ENCODE data around the gene ZP2.
"Not testable (repeated sequence)": the region's sequence is repeated elsewhere in the genome, so short reads cannot be mapped to it uniquely, and the experiment has no call there.

The ZP2 gene

GRCh38 chr16:21214086-21214485 is 2.7 kb upstream of the ZP2 start:
- DNase-seq = no peak

- no peak for DNase-seq
Observed at GRCh38 chr16:21208446-21209230, 2.7 kb downstream of the ZP2 start.

GRCh38 chr16:21206550-21206949 is 4.8 kb downstream of the ZP2 start:
- no peak for DNase-seq

GRCh38 chr16:21205303-21205702 is 6.1 kb downstream of the ZP2 start:
- DNase-seq = no peak

GRCh38 chr16:21203155-21203797 is 8.1 kb downstream of the ZP2 start:
- DNase-seq = no peak

- DNase-seq = no peak
Observed at GRCh38 chr16:21199607-21200218, 11.7 kb downstream of the ZP2 start.

- DNase-seq = no peak
Observed at GRCh38 chr16:21197621-21198020, 13.8 kb downstream of the ZP2 start.

GRCh38 chr16:21197112-21197511 is 14.3 kb downstream of the ZP2 start:
- DNase-seq = no peak

GRCh38 chr16:21195330-21195729 is 16.0 kb downstream of the ZP2 start:
- not testable (repeated sequence) for DNase-seq

GRCh38 chr16:21194771-21195301 is 16.5 kb downstream of the ZP2 start:
- DNase-seq = no peak

- no peak for DNase-seq
Observed at GRCh38 chr16:21192991-21193390, 18.4 kb downstream of the ZP2 start.

- no peak for DNase-seq
Observed at GRCh38 chr16:21190599-21190998, 20.8 kb downstream of the ZP2 start.

GRCh38 chr16:21190013-21190412 is 21.4 kb downstream of the ZP2 start:
- no peak for DNase-seq

- DNase-seq = no peak
Observed at GRCh38 chr16:21189311-21189710, 22.1 kb downstream of the ZP2 start.

- DNase-seq = no peak
Observed at GRCh38 chr16:21186326-21186691, 25.1 kb downstream of the ZP2 start.

GRCh38 chr16:21185659-21186325 is 25.6 kb downstream of the ZP2 start:
- no peak for DNase-seq

- DNase-seq = no peak
Observed at GRCh38 chr16:21184834-21185233, 26.5 kb downstream of the ZP2 start.

- no peak for DNase-seq
Observed at GRCh38 chr16:21183995-21184394, 27.4 kb downstream of the ZP2 start.

GRCh38 chr16:21179983-21180365 is 31.4 kb downstream of the ZP2 start:
- DNase-seq = no peak

GRCh38 chr16:21179126-21179982 is 32.0 kb downstream of the ZP2 start:
- DNase-seq = no peak

GRCh38 chr16:21175397-21175796 is 36.0 kb downstream of the ZP2 start:
- no peak for DNase-seq

GRCh38 chr16:21172650-21173049 is 38.7 kb downstream of the ZP2 start:
- no peak for DNase-seq

Data from activated CD4-positive, alpha-beta T cell treated with anti-CD3 and anti-CD28 coated beads, Interleukin-2, amount 50 U/mL, for 1 hour (primary cell).